SK-N-SH (cell line): Measurements from ENCODE around the gene FAM83F. TPM values are rescaled to one million over a fixed set of nuclear protein-coding genes. Genes with fewer than 3 reads are reported as not detected.

Experiments used
- CTCF ChIA-PET: fragments of 300-600, 350-600 bp; formaldehyde crosslinking; extraction: SDS; loops from one replicate; lab custom pipeline; 2021; lab: Yijun Ruan, JAX
- POLR2A ChIA-PET: fragments of 350-600 bp; sonication (Branson Sonifier 250); formaldehyde crosslinking; extraction: SDS; loops from one replicate; lab custom pipeline; 2020; ENCODE audit warnings: antibody characterized with exemption, inconsistent platforms; lab: Yijun Ruan, JAX
- DNase-seq: peaks from one replicate; pipeline ENCODE4 v3.0.0; 2012
- H2AFZ ChIP-seq: fragments of 200-600 bp; sonication (generic); 2 replicates; pipeline ENCODE4 v1.8.1; 2016; ENCODE audit warnings: antibody characterized with exemption, mild to moderate bottlenecking, low read depth
- H3F3A ChIP-seq: fragments of 200-600 bp; sonication (generic); replicated peaks from 2 replicates; pipeline ENCODE3; 2016; ENCODE audit warnings: antibody characterized with exemption, mild to moderate bottlenecking; ENCODE audit not compliant: insufficient read depth
- H3K27ac ChIP-seq, 2 experiments: fragments of 200-500 bp in 1 of 2; fragments of 200-600 bp in 1 of 2; sonication (Bioruptor generic) in 1 of 2; sonication (generic), shearing (Covaris generic) in 1 of 2; 2 replicates each; pipeline versions ENCODE4 v1.5.1 to v1.6.1; 2014 to 2016; ENCODE audit warnings: low read depth in 2 of 2, inconsistent platforms in 1 of 2, low read length in 1 of 2, mild to moderate bottlenecking in 1 of 2, mixed read lengths in 1 of 2
- H3K27me3 ChIP-seq: fragments of 200-600 bp; sonication (generic), shearing (Covaris generic); 2 replicates; pipeline ENCODE4 v1.6.1; 2016; ENCODE audit warnings: mixed run types; ENCODE audit not compliant: insufficient read depth
- H3K36me3 ChIP-seq, 2 experiments: fragments of 200-500 bp in 1 of 2; fragments of 200-600 bp in 1 of 2; sonication (Bioruptor generic) in 1 of 2; sonication (generic) in 1 of 2; replicated peaks in 1 of 2; 2 replicates each; pipeline versions ENCODE3 to v1.5.1; 2014 to 2016; ENCODE audit warnings: low read length in 1 of 2, mild to moderate bottlenecking in 1 of 2; ENCODE audit not compliant: insufficient read depth in 2 of 2, control insufficient read depth in 1 of 2
- H3K4me1 ChIP-seq, 2 experiments: fragments of 200-500 bp in 1 of 2; fragments of 200-600 bp in 1 of 2; sonication (Bioruptor generic) in 1 of 2; sonication (generic), shearing (Covaris generic) in 1 of 2; 2 replicates each; pipeline versions ENCODE4 v1.5.1 to v1.6.1; 2014 to 2016; ENCODE audit warnings: low read depth in 1 of 2, low read length in 1 of 2, mixed run types in 1 of 2; ENCODE audit not compliant: insufficient read depth in 2 of 2, control insufficient read depth in 1 of 2
- H3K4me2 ChIP-seq: fragments of 200-600 bp; sonication (generic), shearing (Covaris generic); 2 replicates; pipeline ENCODE4 v1.6.1; 2017; ENCODE audit warnings: mixed run types
- H3K4me3 ChIP-seq, 2 experiments: fragments of 200-500 bp in 1 of 2; fragments of 200-600 bp in 1 of 2; sonication (Bioruptor generic) in 1 of 2; sonication (generic), shearing (Covaris generic) in 1 of 2; 2 replicates each; pipeline versions ENCODE4 v1.5.1 to v1.8.1; 2014 to 2016; ENCODE audit warnings: low read depth in 2 of 2, inconsistent platforms in 1 of 2, low read length in 1 of 2, mild to moderate bottlenecking in 1 of 2, mixed read lengths in 1 of 2, moderate library complexity in 1 of 2
- H3K79me2 ChIP-seq: fragments of 200-600 bp; sonication (generic); 2 replicates; pipeline ENCODE4 v1.8.1; 2017; ENCODE audit warnings: mild to moderate bottlenecking; ENCODE audit not compliant: insufficient read depth
- H3K9ac ChIP-seq: fragments of 200-600 bp; sonication (generic); 2 replicates; pipeline ENCODE4 v1.6.1; 2017; ENCODE audit warnings: mixed run types
- H3K9me2 ChIP-seq: fragments of 200-600 bp; sonication (generic); 2 replicates; pipeline ENCODE4 v1.6.1; 2017; ENCODE audit warnings: mixed run types
- H3K9me3 ChIP-seq: fragments of 200-600 bp; sonication (generic); 2 replicates; pipeline ENCODE4 v1.6.1; 2017; ENCODE audit warnings: mixed run types, mild to moderate bottlenecking, moderate library complexity
- H4K20me1 ChIP-seq: fragments of 200-600 bp; sonication (generic); 2 replicates; pipeline ENCODE4 v1.6.1; 2017; ENCODE audit warnings: mild to moderate bottlenecking, mixed run types; ENCODE audit not compliant: insufficient read depth
- CHD2 ChIP-seq: fragments of 150-350 bp; IDR thresholded peaks from 2 replicates; pipeline ENCODE4 v1.6.1; 2018; ENCODE audit warnings: low read length; ENCODE audit not compliant: partially characterized antibody
- ELF1 ChIP-seq: IDR thresholded peaks from 2 replicates; pipeline ENCODE4 v1.4.0; 2012
- EZH2phosphoT487 ChIP-seq: fragments of 200-600 bp; sonication (generic); IDR thresholded peaks from 2 replicates; pipeline ENCODE4 v1.6.1; 2017; ENCODE audit warnings: low read depth, mixed run types, mild to moderate bottlenecking, antibody characterized with exemption, moderate library complexity, borderline replicate concordance
- FOXJ3 ChIP-seq: sonication (generic); formaldehyde crosslinking; IDR thresholded peaks from 2 replicates; pipeline ENCODE4 v1.5.1; 2020; ENCODE audit warnings: mild to moderate bottlenecking, missing genetic modification reagents
- FOXM1 ChIP-seq: IDR thresholded peaks from 2 replicates; pipeline ENCODE4 v1.4.0; 2012; ENCODE audit warnings: low read depth, mild to moderate bottlenecking
- JUND ChIP-seq: IDR thresholded peaks from 2 replicates; pipeline ENCODE4 v1.4.0; 2012
- MEF2A ChIP-seq: IDR thresholded peaks from 2 replicates; pipeline ENCODE4 v1.4.0; 2012; ENCODE audit warnings: low read depth, borderline replicate concordance
- MXI1 ChIP-seq: IDR thresholded peaks from 2 replicates; pipeline ENCODE4 v1.6.1; 2012; ENCODE audit warnings: mild to moderate bottlenecking, low read depth, low read length, improper control_type of control experiment
- NRF1 ChIP-seq: IDR thresholded peaks from 2 replicates; pipeline ENCODE4 v1.6.1; 2012; ENCODE audit warnings: low read depth, mild to moderate bottlenecking, low read length
- RAD21 ChIP-seq: IDR thresholded peaks from 2 replicates; pipeline ENCODE4 v1.6.1; 2012; ENCODE audit warnings: mild to moderate bottlenecking, low read length
- SIN3A ChIP-seq: IDR thresholded peaks from 2 replicates; pipeline ENCODE4 v1.6.1; 2012; ENCODE audit warnings: low read depth, mild to moderate bottlenecking, low read length, moderate library complexity, borderline replicate concordance
- TAF1 ChIP-seq: IDR thresholded peaks from 2 replicates; pipeline ENCODE4 v1.6.1; 2012; ENCODE audit warnings: low read depth, mild to moderate bottlenecking, low read length, moderate library complexity, borderline replicate concordance
- TCF12 ChIP-seq: IDR thresholded peaks from 2 replicates; pipeline ENCODE4 v1.4.0; 2012
- WGBS: methylation state at CpG from one replicate; pipeline ENCODE4 v1.1.6; 2017; ENCODE audit warnings: low lambda C conversion rate; 5-methylcytosine and 5-hydroxymethylcytosine counted together
- polyA plus RNA-seq, 3 experiments: library from polyadenylated mRNA; depleted of rRNA; stranded (reverse); fragments of >200 nt; gene quantifications; 2 replicates each; pipeline ENCODE4 v1.2.3, GENCODE V29; 2012
- TF ChIP-seq, protein P1 (sequence below): IDR thresholded peaks from 2 replicates; pipeline ENCODE4 v1.4.0; 2012; ENCODE audit warnings: low read depth
- TF ChIP-seq, protein P2 (sequence below): IDR thresholded peaks from 2 replicates; pipeline ENCODE4 v1.6.1; 2012; ENCODE audit warnings: mild to moderate bottlenecking, low read depth, low read length, moderate library complexity
- TF ChIP-seq, protein P3 (sequence below): fragments of 200-600 bp; sonication (generic); IDR thresholded peaks from 2 replicates; pipeline ENCODE4 v1.6.1; 2017; ENCODE audit warnings: antibody characterized with exemption, mild to moderate bottlenecking, moderate library complexity
- TF ChIP-seq, protein P4 (sequence below): fragments of 150-350 bp; IDR thresholded peaks from 2 replicates; pipeline ENCODE4 v1.6.1; 2017; ENCODE audit warnings: antibody characterized with exemption, low read length, low read depth, borderline replicate concordance

The FAM83F gene
- polyA plus RNA-seq, 1 of the 3 experiments (the other 2 are of a cell fraction): not detected

DNA sequence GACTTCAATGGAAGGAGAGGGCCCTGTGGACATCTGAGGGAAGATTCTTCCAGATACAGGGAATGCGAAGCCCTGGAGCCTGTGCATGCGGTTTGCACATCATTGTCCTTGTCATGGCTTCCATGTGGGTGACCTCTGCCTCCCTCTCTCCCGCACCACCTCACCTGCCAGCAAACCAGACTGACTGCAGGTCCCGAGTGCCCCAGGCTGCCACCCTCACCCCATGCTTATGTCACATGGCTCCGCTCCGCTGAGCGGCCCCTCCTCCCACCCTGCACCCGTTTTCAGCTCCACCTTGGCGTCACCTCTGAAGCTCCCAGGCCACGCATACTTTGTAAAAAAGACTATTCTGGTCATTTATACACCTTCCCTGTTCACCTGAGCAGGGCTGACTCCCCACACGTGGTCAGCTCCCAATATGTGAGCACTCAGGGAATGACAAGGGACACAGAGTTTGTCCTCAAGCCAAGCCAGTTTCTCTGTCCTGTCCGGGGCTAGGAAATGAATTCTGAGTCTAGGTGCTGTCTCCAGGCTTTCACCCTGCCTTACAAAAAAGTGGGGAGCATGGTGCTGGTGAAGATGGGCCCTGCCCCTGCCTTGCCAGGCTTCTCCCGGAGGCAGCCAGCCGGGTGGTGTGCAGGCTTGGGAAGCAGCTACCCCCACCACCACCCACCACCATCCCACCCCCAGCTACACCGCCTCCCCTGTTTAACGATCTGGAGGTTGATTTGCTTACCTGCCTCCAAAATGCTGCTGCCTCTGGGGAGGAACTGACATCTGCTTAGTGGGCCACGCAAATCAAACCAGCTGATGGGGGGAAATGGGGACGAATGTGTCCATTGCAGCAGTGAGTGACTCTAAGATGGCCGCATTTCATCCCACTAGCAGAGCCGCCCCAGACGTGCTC is 32.7 kb downstream of the FAM83F start:
- Histone ChIP-seq H3K4me3 (no peak overlapping the region), H3F3A (no peaks in the 10 kb centered on the region), H3K27me3 (no peaks in the 10 kb centered on the region), H3K36me3 (no peaks in the 10 kb centered on the region), H2AFZ (no peak overlapping the region), H3K79me2 (no peaks in the 10 kb centered on the region), H3K27ac (no peak overlapping the region; a peak in 1 of 4 replicates), H3K4me1 (peaks cover 0 to 11% of the 10 kb centered on the region in 2 experiments; a peak in 1 of 4 replicates), H4K20me1 (no peaks in the 10 kb centered on the region), H3K4me2 (no peak overlapping the region), H3K9me2 (no peaks in the 10 kb centered on the region), H3K9ac (no peak overlapping the region), H3K9me3 (no peaks in the 10 kb centered on the region)
- CTCF ChIA-PET: interaction anchor here (0.6 to 3.1 kb wide), 7 partner anchors 11 to 499 kb away, joined by 3 to 13 read pairs (median 4); no protein-coding TSS in a partner anchor
- POLR2A ChIA-PET: no interaction called here
- TF ChIP-seq, protein P1, sequence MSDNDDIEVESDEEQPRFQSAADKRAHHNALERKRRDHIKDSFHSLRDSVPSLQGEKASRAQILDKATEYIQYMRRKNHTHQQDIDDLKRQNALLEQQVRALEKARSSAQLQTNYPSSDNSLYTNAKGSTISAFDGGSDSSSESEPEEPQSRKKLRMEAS: no peak
- TF ChIP-seq, protein P2, sequence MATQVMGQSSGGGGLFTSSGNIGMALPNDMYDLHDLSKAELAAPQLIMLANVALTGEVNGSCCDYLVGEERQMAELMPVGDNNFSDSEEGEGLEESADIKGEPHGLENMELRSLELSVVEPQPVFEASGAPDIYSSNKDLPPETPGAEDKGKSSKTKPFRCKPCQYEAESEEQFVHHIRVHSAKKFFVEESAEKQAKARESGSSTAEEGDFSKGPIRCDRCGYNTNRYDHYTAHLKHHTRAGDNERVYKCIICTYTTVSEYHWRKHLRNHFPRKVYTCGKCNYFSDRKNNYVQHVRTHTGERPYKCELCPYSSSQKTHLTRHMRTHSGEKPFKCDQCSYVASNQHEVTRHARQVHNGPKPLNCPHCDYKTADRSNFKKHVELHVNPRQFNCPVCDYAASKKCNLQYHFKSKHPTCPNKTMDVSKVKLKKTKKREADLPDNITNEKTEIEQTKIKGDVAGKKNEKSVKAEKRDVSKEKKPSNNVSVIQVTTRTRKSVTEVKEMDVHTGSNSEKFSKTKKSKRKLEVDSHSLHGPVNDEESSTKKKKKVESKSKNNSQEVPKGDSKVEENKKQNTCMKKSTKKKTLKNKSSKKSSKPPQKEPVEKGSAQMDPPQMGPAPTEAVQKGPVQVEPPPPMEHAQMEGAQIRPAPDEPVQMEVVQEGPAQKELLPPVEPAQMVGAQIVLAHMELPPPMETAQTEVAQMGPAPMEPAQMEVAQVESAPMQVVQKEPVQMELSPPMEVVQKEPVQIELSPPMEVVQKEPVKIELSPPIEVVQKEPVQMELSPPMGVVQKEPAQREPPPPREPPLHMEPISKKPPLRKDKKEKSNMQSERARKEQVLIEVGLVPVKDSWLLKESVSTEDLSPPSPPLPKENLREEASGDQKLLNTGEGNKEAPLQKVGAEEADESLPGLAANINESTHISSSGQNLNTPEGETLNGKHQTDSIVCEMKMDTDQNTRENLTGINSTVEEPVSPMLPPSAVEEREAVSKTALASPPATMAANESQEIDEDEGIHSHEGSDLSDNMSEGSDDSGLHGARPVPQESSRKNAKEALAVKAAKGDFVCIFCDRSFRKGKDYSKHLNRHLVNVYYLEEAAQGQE: no peak
- TF ChIP-seq, protein P3, sequence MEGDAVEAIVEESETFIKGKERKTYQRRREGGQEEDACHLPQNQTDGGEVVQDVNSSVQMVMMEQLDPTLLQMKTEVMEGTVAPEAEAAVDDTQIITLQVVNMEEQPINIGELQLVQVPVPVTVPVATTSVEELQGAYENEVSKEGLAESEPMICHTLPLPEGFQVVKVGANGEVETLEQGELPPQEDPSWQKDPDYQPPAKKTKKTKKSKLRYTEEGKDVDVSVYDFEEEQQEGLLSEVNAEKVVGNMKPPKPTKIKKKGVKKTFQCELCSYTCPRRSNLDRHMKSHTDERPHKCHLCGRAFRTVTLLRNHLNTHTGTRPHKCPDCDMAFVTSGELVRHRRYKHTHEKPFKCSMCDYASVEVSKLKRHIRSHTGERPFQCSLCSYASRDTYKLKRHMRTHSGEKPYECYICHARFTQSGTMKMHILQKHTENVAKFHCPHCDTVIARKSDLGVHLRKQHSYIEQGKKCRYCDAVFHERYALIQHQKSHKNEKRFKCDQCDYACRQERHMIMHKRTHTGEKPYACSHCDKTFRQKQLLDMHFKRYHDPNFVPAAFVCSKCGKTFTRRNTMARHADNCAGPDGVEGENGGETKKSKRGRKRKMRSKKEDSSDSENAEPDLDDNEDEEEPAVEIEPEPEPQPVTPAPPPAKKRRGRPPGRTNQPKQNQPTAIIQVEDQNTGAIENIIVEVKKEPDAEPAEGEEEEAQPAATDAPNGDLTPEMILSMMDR: no peak
- TF ChIP-seq SIN3A (no peak), FOXM1 (no peak), ELF1 (no peak), CHD2 (no peak), TCF12 (no peak), JUND (no peak), EZH2phosphoT487 (no peak), MEF2A (no peak), NRF1 (no peak), MXI1 (no peak), TAF1 (no peak), RAD21 (no peak), FOXJ3 (no peak)
- TF ChIP-seq, protein P4, sequence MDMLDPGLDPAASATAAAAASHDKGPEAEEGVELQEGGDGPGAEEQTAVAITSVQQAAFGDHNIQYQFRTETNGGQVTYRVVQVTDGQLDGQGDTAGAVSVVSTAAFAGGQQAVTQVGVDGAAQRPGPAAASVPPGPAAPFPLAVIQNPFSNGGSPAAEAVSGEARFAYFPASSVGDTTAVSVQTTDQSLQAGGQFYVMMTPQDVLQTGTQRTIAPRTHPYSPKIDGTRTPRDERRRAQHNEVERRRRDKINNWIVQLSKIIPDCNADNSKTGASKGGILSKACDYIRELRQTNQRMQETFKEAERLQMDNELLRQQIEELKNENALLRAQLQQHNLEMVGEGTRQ: no peak
- no peak for DNase-seq
- 61% methylated on average over 2 of the region's 21 CpGs for WGBS
